ENCODE data around the gene RREB1. TPM values are rescaled to one million over a fixed set of nuclear protein-coding genes. Genes with fewer than 3 reads are reported as not detected.

RREB1 gene
- total and polyA plus RNA-seq, 2 experiments from 2014 or later = 8.5 to 25.5 TPM

GRCh38 chr6:7222197-7222596, 114.4 kb downstream of the RREB1 start:
- H3F3A ChIP-seq (replicated peaks; ENCODE audit: low read depth) = no peaks in the 10 kb centered on the region
- Mint-ChIP-seq H3K4me1 (peaks cover 26% of the 10 kb centered on the region), H3K27ac (no peak overlapping the region), H3K4me3 (no peak overlapping the region), H3K36me3 (ENCODE audit: low read depth) (peaks cover 22% of the 10 kb centered on the region), H3K9me3 (no peaks in the 10 kb centered on the region), H3K27me3 (ENCODE audit: insufficient read depth, low read depth, poor library complexity) (peaks cover 7% of the 10 kb centered on the region)
- no peaks in the 10 kb centered on the region for H3K27me3 ChIP-seq (ENCODE audit: insufficient read depth)
- no peaks in the 10 kb centered on the region; the same call in 1 of the 2 replicates for H3K36me3 ChIP-seq (ENCODE audit: insufficient read depth)
- no peak overlapping the region for H3K4me2 ChIP-seq
- H3K79me2 ChIP-seq (replicated peaks; ENCODE audit: insufficient read depth) = no peaks in the 10 kb centered on the region
- H3K4me1 ChIP-seq (ENCODE audit: insufficient read depth) = no peaks in the 10 kb centered on the region; the same call in 1 of the 2 replicates
- TF ChIP-seq ZNF462 (CRISPR knock-in tag; IDR thresholded peaks at IDR 0.05) (no peak), JUNB (IDR thresholded peaks at IDR 0.05; ENCODE audit: unreplicated experiment) (no peak), EZH2phosphoT487 (IDR thresholded peaks at IDR 0.05; ENCODE audit: unreplicated experiment) (no peak), STAT1 (IDR thresholded peaks at IDR 0.05; ENCODE audit: unreplicated experiment) (no peak), NANOG (IDR thresholded peaks at IDR 0.05; ENCODE audit: borderline replicate concordance) (no peak), POLR2AphosphoS5 (IDR thresholded peaks at IDR 0.05; ENCODE audit: low read depth) (no peak), CTCF (conservative IDR thresholded peaks at IDR 0.05; ENCODE audit: low read depth in 2 of 2) (no peak), ETS1 (IDR thresholded peaks at IDR 0.05) (no peak)
- H4K20me1 ChIP-seq (replicated peaks; ENCODE audit: insufficient read depth) = no peaks in the 10 kb centered on the region
- ATAC-seq (no peak), DNase-seq (ENCODE audit: low spot score) (no peak)
- H3K27ac ChIP-seq (ENCODE audit: low read depth) = no peak overlapping the region
- H3K9me2 ChIP-seq (ENCODE audit: insufficient read depth) = no peaks in the 10 kb centered on the region
- H2AFZ ChIP-seq = no peak overlapping the region
- H3K4me3 ChIP-seq = no peak overlapping the region

Data from GM23338 (cell line).